ENCODE results near the gene BPIFB6.

DNA sequence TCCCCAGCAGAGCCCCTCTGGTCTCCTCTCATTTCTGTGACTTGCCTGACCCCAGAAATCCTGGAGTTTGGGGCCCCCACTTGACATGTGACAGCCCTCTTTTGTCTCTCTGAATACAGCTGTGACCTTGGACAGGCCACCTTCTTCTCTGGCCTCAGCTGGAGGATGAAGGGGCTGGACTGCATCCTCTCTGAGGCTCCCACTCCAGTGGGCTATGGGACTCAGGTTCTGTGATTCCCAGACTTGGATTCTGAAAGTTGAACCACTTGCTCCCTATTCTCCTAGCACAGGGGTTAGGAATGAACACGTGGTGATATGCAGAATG lies 31.3 kb downstream of the BPIFB6 start:
- TF ChIP-seq YY1 (IDR thresholded peaks at IDR 0.05; ENCODE audit: insufficient read depth, insufficient read length) (no peak), SUZ12 (IDR thresholded peaks at IDR 0.05; ENCODE audit: extremely low read depth, insufficient read depth, insufficient read length) (no peak), ZNF274 (IDR thresholded peaks at IDR 0.05; ENCODE audit: low read depth, low read length) (no peak)

Data from NT2/D1 (cell line).